ENCODE results near the gene TMEM18.
"Not testable (repeated sequence)": the region's sequence is repeated elsewhere in the genome, so short reads cannot be mapped to it uniquely, and the experiment has no call there.

The TMEM18 gene

DNA sequence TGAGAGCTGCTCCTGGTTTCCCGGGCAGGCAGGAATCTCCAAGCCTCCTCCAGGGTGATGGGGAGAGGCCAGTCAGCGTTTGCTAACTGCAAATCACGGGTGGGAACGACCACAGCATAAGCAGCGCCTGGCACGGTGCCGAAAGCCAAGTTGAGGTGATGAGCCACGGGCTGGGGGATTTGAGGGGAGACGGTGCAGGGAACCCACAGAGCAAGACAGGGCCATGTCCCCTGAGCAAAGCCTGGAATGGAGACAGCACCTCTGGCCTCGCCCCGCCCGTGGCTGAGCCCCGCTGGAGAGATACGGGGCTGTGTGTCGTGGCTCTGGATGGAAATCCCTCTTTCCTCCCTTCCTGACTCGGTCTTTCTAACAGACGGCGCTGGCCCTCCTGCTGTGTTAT lies 31.5 kb upstream of the TMEM18 start:
- H3K36me3 Mint-ChIP-seq (ENCODE audit: low read depth) = no peaks in the 10 kb centered on the region
- peaks cover 19% of the 10 kb centered on the region for H3K4me1 Mint-ChIP-seq (ENCODE audit: low read depth)
- H3K9me3 Mint-ChIP-seq = peaks cover 5% of the 10 kb centered on the region
- H3K27ac Mint-ChIP-seq = no peak overlapping the region
- DNase-seq = no peak
- no peak overlapping the region for H3K4me3 Mint-ChIP-seq
- H3K27me3 Mint-ChIP-seq = peaks cover 44% of the 10 kb centered on the region

GRCh38 chr2:705971-706511 lies 28.8 kb upstream of the TMEM18 start:
- Mint-ChIP-seq H3K27me3 (peaks cover 40% of the 10 kb centered on the region), H3K27ac (peak overlapping the region; percentile 82), H3K36me3 (ENCODE audit: low read depth) (no peaks in the 10 kb centered on the region), H3K4me1 (ENCODE audit: low read depth) (peaks cover 19% of the 10 kb centered on the region), H3K4me3 (no peak overlapping the region), H3K9me3 (peaks cover 5% of the 10 kb centered on the region)
- peak; percentile 54 for DNase-seq

DNA sequence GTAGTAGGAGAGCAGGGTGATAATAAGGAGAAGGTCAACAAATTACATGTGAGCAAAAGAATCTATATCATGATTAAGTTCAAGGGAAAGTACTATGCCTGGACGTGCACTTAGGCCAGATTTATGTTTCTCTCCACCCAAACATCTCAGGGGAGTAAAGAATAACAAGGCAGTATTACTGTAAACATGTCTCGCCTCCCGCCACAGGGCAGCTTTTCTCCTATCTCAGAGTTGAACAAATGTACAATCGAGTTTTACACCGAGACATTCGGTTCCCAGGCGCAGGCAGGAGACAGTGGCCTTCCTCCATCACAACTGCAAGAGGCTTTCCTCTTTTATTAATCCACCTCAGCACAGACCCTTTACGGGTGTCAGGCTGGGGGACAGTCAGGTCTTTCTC lies 25.6 kb upstream of the TMEM18 start:
- Mint-ChIP-seq H3K27me3 (peaks cover 33% of the 10 kb centered on the region), H3K4me1 (ENCODE audit: low read depth) (peaks cover 19% of the 10 kb centered on the region)
- H3K27ac Mint-ChIP-seq; H3K4me3 Mint-ChIP-seq; H3K36me3 Mint-ChIP-seq (ENCODE audit: low read depth); H3K9me3 Mint-ChIP-seq; DNase-seq: not testable (repeated sequence)

GRCh38 chr2:696999-697627 lies 19.9 kb upstream of the TMEM18 start:
- peaks cover 11% of the 10 kb centered on the region for H3K4me1 Mint-ChIP-seq (ENCODE audit: low read depth)
- H3K9me3 Mint-ChIP-seq = peaks cover 4% of the 10 kb centered on the region
- no peak overlapping the region for H3K27ac Mint-ChIP-seq
- no peak overlapping the region for H3K4me3 Mint-ChIP-seq
- H3K36me3 Mint-ChIP-seq (ENCODE audit: low read depth) = no peaks in the 10 kb centered on the region
- no peak for DNase-seq
- H3K27me3 Mint-ChIP-seq = peaks cover 44% of the 10 kb centered on the region

DNA sequence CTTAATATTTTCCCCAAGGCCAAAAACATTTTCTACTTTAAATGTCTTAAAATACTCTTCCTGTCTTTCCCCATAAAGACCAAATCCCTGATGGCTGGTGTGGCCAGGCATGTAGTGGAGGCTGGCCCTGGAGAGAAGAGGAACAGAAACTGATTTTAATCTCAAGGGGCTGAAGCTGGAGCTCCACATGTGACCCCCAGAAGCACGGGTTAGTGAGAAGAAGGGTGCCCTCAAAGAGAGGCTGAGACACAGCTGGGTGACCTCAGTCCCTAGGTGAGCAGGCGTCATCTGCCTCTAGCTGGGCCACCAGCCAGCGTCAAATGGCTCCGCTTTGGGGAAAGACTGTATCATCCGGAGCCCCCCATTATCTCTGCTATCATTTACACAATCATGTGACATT lies 19.3 kb upstream of the TMEM18 start:
- H3K4me1 Mint-ChIP-seq (ENCODE audit: low read depth) = peaks cover 11% of the 10 kb centered on the region
- H3K4me3 Mint-ChIP-seq = no peak overlapping the region
- no peak overlapping the region for H3K27ac Mint-ChIP-seq
- no peak for DNase-seq
- H3K9me3 Mint-ChIP-seq = peaks cover 4% of the 10 kb centered on the region
- no peaks in the 10 kb centered on the region for H3K36me3 Mint-ChIP-seq (ENCODE audit: low read depth)
- peaks cover 38% of the 10 kb centered on the region for H3K27me3 Mint-ChIP-seq

DNA sequence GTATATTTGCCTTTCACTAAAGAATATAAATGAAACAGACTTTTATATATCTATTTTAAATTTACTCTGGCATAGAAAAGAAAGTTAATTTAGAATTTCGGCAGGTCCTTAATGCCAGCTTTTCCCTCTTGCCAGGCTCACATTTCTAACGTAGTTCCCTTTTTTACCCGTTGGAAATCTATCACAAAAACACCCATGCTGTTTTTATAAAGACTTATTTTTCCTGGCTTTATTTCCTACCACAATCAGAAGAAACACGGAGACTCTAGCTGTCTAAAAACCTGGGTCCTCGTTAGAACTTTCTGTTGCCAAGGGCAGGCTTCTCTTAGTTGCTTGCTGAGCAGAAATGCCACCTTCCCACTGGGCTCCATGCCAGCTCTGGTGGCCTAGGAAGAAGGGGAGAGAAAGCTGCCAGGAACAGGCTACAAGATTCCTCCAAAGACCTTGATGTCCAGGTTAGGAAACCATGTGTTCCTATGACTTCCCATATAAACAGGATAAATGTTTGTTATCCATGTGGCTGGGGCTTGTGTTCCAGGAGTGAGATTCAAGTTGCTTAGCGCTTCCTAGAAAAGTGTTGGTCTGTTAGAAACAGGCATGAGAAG lies 17.8 kb upstream of the TMEM18 start:
- H3K9me3 Mint-ChIP-seq = peaks cover 4% of the 10 kb centered on the region
- peaks cover 44% of the 10 kb centered on the region for H3K27me3 Mint-ChIP-seq
- no peaks in the 10 kb centered on the region for H3K36me3 Mint-ChIP-seq (ENCODE audit: low read depth)
- DNase-seq = no peak
- H3K4me1 Mint-ChIP-seq (ENCODE audit: low read depth) = peaks cover 11% of the 10 kb centered on the region
- H3K4me3 Mint-ChIP-seq = no peak overlapping the region
- no peak overlapping the region for H3K27ac Mint-ChIP-seq

- Mint-ChIP-seq H3K9me3 (peaks cover 4% of the 10 kb centered on the region), H3K4me3 (no peak overlapping the region), H3K4me1 (ENCODE audit: low read depth) (peaks cover 11% of the 10 kb centered on the region), H3K27ac (no peak overlapping the region), H3K27me3 (peaks cover 46% of the 10 kb centered on the region), H3K36me3 (ENCODE audit: low read depth) (no peaks in the 10 kb centered on the region)
- no peak for DNase-seq
These were observed 17.0 kb upstream of the TMEM18 start for GRCh38 chr2:694174-694573.

- peaks cover 11% of the 10 kb centered on the region for H3K4me1 Mint-ChIP-seq (ENCODE audit: low read depth)
- no peak for DNase-seq
- peaks cover 1% of the 10 kb centered on the region for H3K9me3 Mint-ChIP-seq
- no peak overlapping the region for H3K27ac Mint-ChIP-seq
- peaks cover 45% of the 10 kb centered on the region for H3K27me3 Mint-ChIP-seq
- no peaks in the 10 kb centered on the region for H3K36me3 Mint-ChIP-seq (ENCODE audit: low read depth)
- H3K4me3 Mint-ChIP-seq = no peak overlapping the region
These were observed 16.4 kb upstream of the TMEM18 start for GRCh38 chr2:693606-694005.

- Mint-ChIP-seq H3K4me1 (ENCODE audit: low read depth) (peaks cover 13% of the 10 kb centered on the region), H3K4me3 (no peak overlapping the region), H3K36me3 (ENCODE audit: low read depth) (no peaks in the 10 kb centered on the region), H3K9me3 (no peaks in the 10 kb centered on the region), H3K27ac (no peak overlapping the region), H3K27me3 (peaks cover 48% of the 10 kb centered on the region)
- DNase-seq = no peak
These were observed 15.6 kb upstream of the TMEM18 start for GRCh38 chr2:692767-693166.

GRCh38 chr2:691821-692761 lies 14.9 kb upstream of the TMEM18 start:
- H3K9me3 Mint-ChIP-seq = no peaks in the 10 kb centered on the region
- H3K4me1 Mint-ChIP-seq (ENCODE audit: low read depth) = peaks cover 13% of the 10 kb centered on the region
- no peak overlapping the region for H3K4me3 Mint-ChIP-seq
- no peaks in the 10 kb centered on the region for H3K36me3 Mint-ChIP-seq (ENCODE audit: low read depth)
- H3K27me3 Mint-ChIP-seq = peaks cover 41% of the 10 kb centered on the region
- no peak for DNase-seq
- no peak overlapping the region for H3K27ac Mint-ChIP-seq

DNA sequence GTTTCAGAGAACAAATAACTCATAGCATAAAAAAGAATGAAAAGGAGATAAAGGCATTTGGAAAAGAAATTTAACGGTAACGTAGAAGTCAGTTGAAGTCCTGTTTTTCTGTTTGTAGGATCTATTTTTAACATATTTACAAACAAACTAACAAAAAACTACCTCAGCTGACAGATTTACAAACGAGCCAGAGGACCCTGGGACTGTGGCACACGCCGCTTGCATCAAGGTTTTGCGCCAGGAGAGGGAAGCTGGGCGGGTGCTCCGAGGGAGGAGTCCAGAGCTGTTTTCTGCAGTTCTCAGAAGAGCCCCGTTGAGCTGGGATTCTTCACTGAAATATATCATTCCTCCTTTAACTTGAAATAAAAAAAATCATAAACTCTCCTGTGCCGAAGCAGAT lies 13.6 kb upstream of the TMEM18 start:
- no peak overlapping the region for H3K4me3 Mint-ChIP-seq
- H3K36me3 Mint-ChIP-seq (ENCODE audit: low read depth) = peaks cover 4% of the 10 kb centered on the region
- DNase-seq = no peak
- H3K27me3 Mint-ChIP-seq = peaks cover 39% of the 10 kb centered on the region
- H3K4me1 Mint-ChIP-seq (ENCODE audit: low read depth) = peaks cover 13% of the 10 kb centered on the region
- H3K9me3 Mint-ChIP-seq = peaks cover 6% of the 10 kb centered on the region
- H3K27ac Mint-ChIP-seq = no peak overlapping the region

DNA sequence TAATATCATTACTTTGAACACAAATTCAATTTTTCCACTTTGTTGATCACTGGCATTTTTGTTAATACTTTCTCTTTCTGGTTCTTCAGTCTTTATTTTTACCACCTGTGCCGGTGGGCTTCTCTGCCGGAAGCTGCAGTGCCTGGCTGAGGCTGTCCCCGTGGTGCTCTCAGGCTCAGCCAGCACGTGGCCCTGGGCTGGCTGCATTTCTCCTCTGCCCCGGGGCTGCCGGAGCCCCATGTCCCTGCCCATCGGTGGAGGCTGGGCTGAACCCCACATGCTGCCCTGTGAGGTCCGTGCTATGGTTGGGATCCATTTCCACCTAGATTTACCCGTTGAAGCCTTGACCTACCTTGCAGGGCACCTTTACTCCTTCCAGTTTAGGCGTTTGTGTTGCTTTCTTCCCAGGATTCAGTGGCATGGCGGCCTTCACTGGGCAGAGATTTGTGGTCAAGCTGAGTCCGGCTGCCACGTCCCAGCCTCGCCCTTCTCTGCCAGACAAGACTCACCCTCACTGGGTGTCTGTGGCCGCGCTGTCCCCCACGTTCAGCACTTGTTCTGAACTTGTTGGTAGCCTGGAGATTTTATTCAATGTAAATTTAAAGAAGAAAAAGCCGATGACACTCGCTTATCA lies 12.8 kb upstream of the TMEM18 start:
- Mint-ChIP-seq H3K36me3 (ENCODE audit: low read depth) (peaks cover 8% of the 10 kb centered on the region), H3K9me3 (peaks cover 14% of the 10 kb centered on the region), H3K4me1 (ENCODE audit: low read depth) (peaks cover 13% of the 10 kb centered on the region), H3K4me3 (no peak overlapping the region), H3K27ac (no peak overlapping the region), H3K27me3 (peaks cover 39% of the 10 kb centered on the region)
- DNase-seq = no peak

- no peak overlapping the region for H3K27ac Mint-ChIP-seq
- H3K4me3 Mint-ChIP-seq = no peak overlapping the region
- peaks cover 13% of the 10 kb centered on the region for H3K4me1 Mint-ChIP-seq (ENCODE audit: low read depth)
- peaks cover 37% of the 10 kb centered on the region for H3K27me3 Mint-ChIP-seq
- H3K36me3 Mint-ChIP-seq (ENCODE audit: low read depth) = peaks cover 14% of the 10 kb centered on the region
- peaks cover 22% of the 10 kb centered on the region for H3K9me3 Mint-ChIP-seq
- DNase-seq = no peak
These were observed 12.0 kb upstream of the TMEM18 start for GRCh38 chr2:689237-689636.

DNA sequence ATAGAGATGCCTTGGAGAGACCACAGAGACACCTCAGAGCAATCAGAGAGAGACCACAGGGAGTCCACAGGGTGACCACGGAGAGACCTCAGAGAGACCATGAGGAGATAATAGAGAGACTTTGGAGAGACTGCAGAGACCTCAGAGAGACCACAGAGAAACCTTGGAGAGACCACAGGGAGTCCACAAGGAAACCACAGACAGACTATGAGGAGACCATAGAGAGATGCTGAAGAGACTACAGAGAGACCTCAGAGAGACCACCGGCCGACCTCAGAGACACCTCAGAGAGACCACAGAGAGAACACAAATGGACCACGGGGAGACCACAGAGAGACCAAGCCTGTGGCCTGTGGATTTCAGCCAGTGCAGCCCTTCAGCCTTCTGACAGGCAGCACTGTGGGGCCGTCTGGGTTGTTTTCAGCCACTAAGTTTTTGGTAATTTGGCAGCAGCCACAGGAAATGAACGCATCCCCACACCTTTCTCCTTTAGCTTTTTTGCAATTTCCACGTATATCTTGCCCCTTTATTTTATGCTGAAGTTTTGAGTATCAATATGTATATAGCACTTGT lies 11.4 kb upstream of the TMEM18 start:
- H3K4me1 Mint-ChIP-seq (ENCODE audit: low read depth) = peaks cover 11% of the 10 kb centered on the region
- H3K4me3 Mint-ChIP-seq = no peak overlapping the region
- peaks cover 36% of the 10 kb centered on the region for H3K27me3 Mint-ChIP-seq
- H3K9me3 Mint-ChIP-seq = peaks cover 27% of the 10 kb centered on the region
- peaks cover 18% of the 10 kb centered on the region for H3K36me3 Mint-ChIP-seq (ENCODE audit: low read depth)
- no peak for DNase-seq
- H3K27ac Mint-ChIP-seq = no peak overlapping the region
